Measurements from ENCODE around the gene HSPA1L. TPM values are rescaled to one million over a fixed set of nuclear protein-coding genes. Genes with fewer than 3 reads are reported as not detected.

Gene HSPA1L
- polyA plus RNA-seq, 1 donor from 2014 or later = 2.6 TPM

GRCh38 chr6:31861919-31862343 lies 46.8 kb upstream of the HSPA1L start:
- no peaks in the 10 kb centered on the region for H4K20me1 ChIP-seq (ENCODE audit: insufficient read depth)
- TF ChIP-seq RAD21 (conservative IDR thresholded peaks at IDR 0.05) = no peak
- TF ChIP-seq EZH2 (IDR thresholded peaks at IDR 0.05; ENCODE audit: borderline replicate concordance, insufficient read depth, low read length, poor library complexity, severe bottlenecking) = no peak
- TF ChIP-seq SMC3 (conservative IDR thresholded peaks at IDR 0.05; ENCODE audit: poor library complexity) = no peak
- no peak for TF ChIP-seq MXI1 (conservative IDR thresholded peaks at IDR 0.05; ENCODE audit: poor library complexity, severe bottlenecking)
- TF ChIP-seq POLR2AphosphoS5 (IDR thresholded peaks at IDR 0.05) = no peak
- TF ChIP-seq CTCF (IDR thresholded peaks at IDR 0.05; ENCODE audit: poor library complexity, severe bottlenecking) = no peak
- no peak for TF ChIP-seq REST (IDR thresholded peaks at IDR 0.05; ENCODE audit: borderline replicate concordance)
- TF ChIP-seq TAF1 (IDR thresholded peaks at IDR 0.05; ENCODE audit: low read depth) = no peak
- TF ChIP-seq EP300 (conservative IDR thresholded peaks at IDR 0.05; ENCODE audit: poor library complexity, severe bottlenecking) = no peak
- H3K4me2 ChIP-seq (ENCODE audit: low read length) = peak overlapping the region; percentile 68
- peak overlapping the region; percentile 82 for H3K27ac ChIP-seq (ENCODE audit: low read length)
- peak overlapping the region; percentile 92 for H3K9ac ChIP-seq (ENCODE audit: low read length)
- H3K79me2 ChIP-seq (replicated peaks; ENCODE audit: insufficient read depth, low read length) = peaks cover 8% of the 10 kb centered on the region
- H2AFZ ChIP-seq (ENCODE audit: low read depth, low read length) = peak overlapping the region; percentile 42
- H3K27me3 ChIP-seq (ENCODE audit: insufficient read depth, low read depth, low read length) = no peaks in the 10 kb centered on the region
- no peaks in the 10 kb centered on the region for H3F3A ChIP-seq (ENCODE audit: insufficient read depth, low read length, poor library complexity, severe bottlenecking)
- H3K9me2 ChIP-seq (ENCODE audit: insufficient read depth, low read length) = no peaks in the 10 kb centered on the region
- no peaks in the 10 kb centered on the region for H3K9me3 ChIP-seq (ENCODE audit: low read length)
- no peaks in the 10 kb centered on the region for H3K36me3 ChIP-seq (ENCODE audit: insufficient read depth, low read length)
- peak overlapping the region; percentile 90 for H3K4me3 ChIP-seq (ENCODE audit: low read length)

- Histone ChIP-seq H3F3A (ENCODE audit: insufficient read depth, low read length, poor library complexity, severe bottlenecking) (no peaks in the 10 kb centered on the region), H3K4me2 (ENCODE audit: low read length) (no peak overlapping the region), H3K36me3 (ENCODE audit: insufficient read depth, low read length) (no peaks in the 10 kb centered on the region), H3K9me2 (ENCODE audit: insufficient read depth, low read length) (no peaks in the 10 kb centered on the region), H3K9me3 (ENCODE audit: low read length) (no peaks in the 10 kb centered on the region), H3K4me3 (ENCODE audit: low read length) (peak overlapping the region; percentile 90), H2AFZ (ENCODE audit: low read depth, low read length) (no peak overlapping the region), H3K27ac (ENCODE audit: low read length) (no peak overlapping the region), H3K79me2 (replicated peaks; ENCODE audit: insufficient read depth, low read length) (peaks cover 8% of the 10 kb centered on the region), H3K9ac (ENCODE audit: low read length) (no peak overlapping the region), H4K20me1 (ENCODE audit: insufficient read depth) (no peaks in the 10 kb centered on the region), H3K27me3 (ENCODE audit: insufficient read depth, low read depth, low read length) (no peaks in the 10 kb centered on the region)
- TF ChIP-seq SMC3 (conservative IDR thresholded peaks at IDR 0.05; ENCODE audit: poor library complexity) (no peak), TAF1 (IDR thresholded peaks at IDR 0.05; ENCODE audit: low read depth) (no peak), RAD21 (conservative IDR thresholded peaks at IDR 0.05) (no peak), REST (IDR thresholded peaks at IDR 0.05; ENCODE audit: borderline replicate concordance) (no peak), CTCF (IDR thresholded peaks at IDR 0.05; ENCODE audit: poor library complexity, severe bottlenecking) (no peak), POLR2AphosphoS5 (IDR thresholded peaks at IDR 0.05) (no peak), EZH2 (IDR thresholded peaks at IDR 0.05; ENCODE audit: borderline replicate concordance, insufficient read depth, low read length, poor library complexity, severe bottlenecking) (no peak), EP300 (conservative IDR thresholded peaks at IDR 0.05; ENCODE audit: poor library complexity, severe bottlenecking) (no peak), MXI1 (conservative IDR thresholded peaks at IDR 0.05; ENCODE audit: poor library complexity, severe bottlenecking) (no peak)
Observed at GRCh38 chr6:31861150-31861549, 46.1 kb upstream of the HSPA1L start.
